ENCODE measurements around the gene RAB23.
A peak's percentile ranks its signal among the peaks of the same experiment; 100 is the strongest.

RAB23 gene

DNA sequence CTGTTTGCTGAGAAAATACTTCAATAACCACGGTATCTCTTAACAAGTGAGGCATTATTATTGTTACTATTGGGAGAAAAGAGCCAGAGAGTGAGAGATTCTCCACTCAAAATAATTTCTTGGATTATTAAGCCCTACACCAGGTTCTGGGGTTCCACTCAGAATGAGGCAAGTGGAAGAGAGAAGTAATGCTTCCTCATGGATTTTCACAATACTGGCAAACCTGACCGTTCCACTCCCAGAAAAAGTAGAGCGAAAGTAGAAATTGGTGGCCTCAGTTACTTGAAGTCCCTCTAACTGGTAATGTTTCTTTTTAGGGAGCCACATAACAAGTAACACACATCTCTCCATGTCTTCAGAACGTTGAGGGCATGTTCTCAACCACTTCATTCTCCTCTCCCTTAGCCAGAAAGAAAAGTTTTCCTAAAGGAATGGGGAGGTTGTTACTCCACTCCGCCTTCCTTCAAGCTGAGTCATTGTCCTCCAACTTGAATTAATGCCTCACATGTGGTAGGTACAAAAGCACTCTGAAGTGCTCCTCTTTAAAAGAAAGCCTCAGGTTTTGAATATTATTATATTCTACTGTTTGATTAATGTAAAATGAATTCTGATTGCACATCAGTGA, 48.1 kb downstream of the RAB23 start:
- peak overlapping the region; percentile 78 for H3K4me3 ChIP-seq (ENCODE audit: low read depth, low read length)
- no peak for TF ChIP-seq CTCF (IDR thresholded peaks at IDR 0.05; ENCODE audit: low read depth, low read length, missing control alignments)
- DNase-seq (ENCODE audit: low read depth) = no peak

DNA sequence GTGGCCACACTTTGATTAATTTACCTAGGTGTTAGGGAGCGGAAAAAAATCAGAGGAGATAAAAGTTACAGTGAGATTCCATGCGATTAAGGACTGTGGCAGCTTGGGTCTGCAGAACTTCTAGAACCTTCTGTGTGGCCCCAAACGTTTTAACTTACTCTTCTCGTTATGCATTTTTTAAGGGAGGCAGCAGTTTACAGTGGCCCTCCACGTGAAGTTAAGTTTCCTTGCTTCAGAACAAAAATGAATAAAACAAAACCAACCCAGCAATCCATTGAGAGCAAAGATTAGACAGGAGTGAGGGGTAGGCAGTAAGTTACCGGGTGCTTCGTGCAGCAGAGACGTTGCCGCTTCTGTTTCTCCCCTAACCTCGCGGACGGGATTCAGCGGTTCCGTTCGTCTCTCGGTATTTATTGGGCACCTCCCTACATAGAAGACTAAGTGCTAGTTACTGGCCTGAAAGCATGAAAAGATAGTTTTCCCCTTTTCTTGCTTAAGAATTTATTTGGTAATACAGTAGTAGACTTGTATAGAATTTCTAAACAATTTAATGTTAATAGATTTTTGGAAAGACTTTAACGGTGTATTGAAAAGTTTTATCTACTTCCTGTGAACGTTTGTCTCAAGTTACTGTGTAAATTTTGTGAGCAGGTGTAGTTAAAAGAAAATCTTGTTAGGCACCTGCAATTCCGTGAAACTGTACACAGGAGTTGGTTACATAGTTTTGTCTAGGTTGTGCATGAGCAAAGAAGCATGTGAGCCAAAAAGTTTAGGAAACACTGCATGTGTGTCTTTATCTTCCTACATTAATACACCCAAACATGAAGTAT, 48.8 kb downstream of the RAB23 start:
- no peak for DNase-seq (ENCODE audit: low read depth)
- H3K4me3 ChIP-seq (ENCODE audit: low read depth, low read length) = peak overlapping the region; percentile 78

DNA sequence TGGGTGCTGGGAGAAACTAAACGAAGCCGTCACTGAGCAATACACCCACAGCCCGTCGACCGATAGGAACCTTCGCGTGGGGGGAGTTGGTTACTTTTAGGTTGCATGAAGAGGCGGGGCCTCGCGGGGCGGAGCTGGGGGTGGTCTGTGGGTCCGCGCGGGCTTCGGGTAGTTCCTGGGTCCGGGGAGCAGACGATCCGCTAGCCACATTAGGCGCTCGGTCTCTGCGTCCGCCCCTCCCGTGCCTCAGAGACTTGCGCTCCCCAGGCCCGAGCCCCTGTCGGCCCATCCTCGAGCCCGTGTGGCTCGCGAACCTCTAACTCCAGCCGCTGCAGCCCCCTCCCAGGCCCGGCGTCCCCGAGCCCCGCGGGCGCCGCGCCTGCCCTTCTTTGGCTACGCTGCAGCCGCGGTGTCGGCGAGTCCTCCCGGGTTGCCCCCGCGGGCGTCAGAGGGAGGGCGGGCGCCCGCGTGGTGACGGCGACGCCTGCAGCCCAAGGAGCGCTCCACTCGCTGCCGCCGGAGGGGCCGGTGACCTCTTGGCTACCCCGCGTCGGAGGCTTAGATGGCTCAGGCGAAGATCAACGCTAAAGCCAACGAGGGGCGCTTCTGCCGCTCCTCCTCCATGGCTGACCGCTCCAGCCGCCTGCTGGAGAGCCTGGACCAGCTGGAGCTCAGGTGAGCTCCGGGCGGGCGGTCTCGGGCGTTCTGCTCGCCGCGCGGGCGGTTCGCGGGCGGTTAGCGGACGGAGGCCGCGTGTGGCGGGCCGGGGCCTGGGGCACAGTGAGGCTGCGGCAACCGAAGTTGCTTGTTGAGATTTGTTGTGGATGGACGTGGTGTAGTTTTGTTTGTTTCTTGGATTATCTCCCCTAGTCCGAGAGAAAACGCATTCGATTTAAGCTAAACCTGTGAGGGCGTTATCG, 49.7 kb downstream of the RAB23 start, which contains the start of gene BAG2:
TSS of gene BAG2 (plus strand) at position 191 of the 920 bp plus-strand sequence. CDS start at position 563, 372 bp downstream.
- DNase-seq (ENCODE audit: low read depth) = peak; percentile 85
- peak; percentile 25 for TF ChIP-seq CTCF (IDR thresholded peaks at IDR 0.05; ENCODE audit: low read depth, low read length, missing control alignments)
- peak within 1 kb of the TSS; percentile 78 for H3K4me3 ChIP-seq (ENCODE audit: low read depth, low read length)

More for the DNA sequence above, 48.8 kb downstream of the RAB23 start:
- TF ChIP-seq CTCF (IDR thresholded peaks at IDR 0.05; ENCODE audit: low read depth, low read length, missing control alignments) = no peak

GRCh38 chr6:57165080-57165479, 57.0 kb downstream of the RAB23 start:
- TF ChIP-seq CTCF (IDR thresholded peaks at IDR 0.05; ENCODE audit: low read depth, low read length, missing control alignments) = no peak
- no peak overlapping the region for H3K4me3 ChIP-seq (ENCODE audit: low read depth, low read length)
- DNase-seq (ENCODE audit: low read depth) = no peak

DNA sequence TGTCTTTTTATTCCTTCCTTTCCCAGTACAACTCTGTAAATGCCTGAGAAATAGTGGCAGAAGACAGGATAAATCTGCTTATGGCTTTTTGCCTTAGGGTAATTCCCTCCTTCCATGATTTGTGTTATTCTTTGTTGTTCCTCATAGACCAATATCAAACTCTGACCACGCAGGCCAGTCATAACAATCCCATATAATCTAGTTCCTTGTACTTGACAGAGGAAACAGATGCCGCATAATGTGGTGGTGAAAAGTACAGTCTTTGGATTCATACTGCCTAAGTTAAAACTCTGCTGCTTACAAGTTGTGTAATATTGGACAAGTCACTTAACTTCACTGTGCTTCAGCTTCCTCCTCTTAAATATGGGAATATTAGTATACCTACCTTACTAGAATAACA, 58.2 kb downstream of the RAB23 start:
- no peak overlapping the region for H3K4me3 ChIP-seq (ENCODE audit: low read depth, low read length)
- TF ChIP-seq CTCF (IDR thresholded peaks at IDR 0.05; ENCODE audit: low read depth, low read length, missing control alignments) = no peak
- DNase-seq (ENCODE audit: low read depth) = no peak

GRCh38 chr6:57162516-57162915, 59.6 kb downstream of the RAB23 start:
- H3K4me3 ChIP-seq (ENCODE audit: low read depth, low read length) = no peak overlapping the region
- no peak for DNase-seq (ENCODE audit: low read depth)
- no peak for TF ChIP-seq CTCF (IDR thresholded peaks at IDR 0.05; ENCODE audit: low read depth, low read length, missing control alignments)
